Measurements from ENCODE around the gene SCFD1.

DNA sequence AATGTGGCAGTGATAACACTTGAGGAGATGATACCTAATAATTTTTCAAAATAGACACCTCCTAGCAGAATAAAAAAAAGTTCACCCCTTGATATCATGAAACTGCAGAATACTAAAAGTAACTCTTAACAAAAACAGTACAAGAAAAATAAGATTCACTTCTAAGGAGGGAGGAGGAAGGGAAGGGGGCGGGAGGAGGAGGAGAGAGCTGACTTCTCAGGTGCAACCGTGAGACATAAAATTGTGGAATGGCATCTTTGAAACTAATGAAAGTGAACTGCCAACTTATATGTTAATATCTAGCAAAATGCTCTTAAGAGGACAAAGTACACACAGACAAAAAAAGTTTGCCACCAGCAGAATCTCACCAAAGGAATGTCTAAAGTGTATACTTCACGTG lies 115.8 kb downstream of the SCFD1 start:
- TF ChIP-seq POLR2A (IDR thresholded peaks at IDR 0.05): no peak
- TF ChIP-seq, protein P1, sequence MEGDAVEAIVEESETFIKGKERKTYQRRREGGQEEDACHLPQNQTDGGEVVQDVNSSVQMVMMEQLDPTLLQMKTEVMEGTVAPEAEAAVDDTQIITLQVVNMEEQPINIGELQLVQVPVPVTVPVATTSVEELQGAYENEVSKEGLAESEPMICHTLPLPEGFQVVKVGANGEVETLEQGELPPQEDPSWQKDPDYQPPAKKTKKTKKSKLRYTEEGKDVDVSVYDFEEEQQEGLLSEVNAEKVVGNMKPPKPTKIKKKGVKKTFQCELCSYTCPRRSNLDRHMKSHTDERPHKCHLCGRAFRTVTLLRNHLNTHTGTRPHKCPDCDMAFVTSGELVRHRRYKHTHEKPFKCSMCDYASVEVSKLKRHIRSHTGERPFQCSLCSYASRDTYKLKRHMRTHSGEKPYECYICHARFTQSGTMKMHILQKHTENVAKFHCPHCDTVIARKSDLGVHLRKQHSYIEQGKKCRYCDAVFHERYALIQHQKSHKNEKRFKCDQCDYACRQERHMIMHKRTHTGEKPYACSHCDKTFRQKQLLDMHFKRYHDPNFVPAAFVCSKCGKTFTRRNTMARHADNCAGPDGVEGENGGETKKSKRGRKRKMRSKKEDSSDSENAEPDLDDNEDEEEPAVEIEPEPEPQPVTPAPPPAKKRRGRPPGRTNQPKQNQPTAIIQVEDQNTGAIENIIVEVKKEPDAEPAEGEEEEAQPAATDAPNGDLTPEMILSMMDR (IDR thresholded peaks at IDR 0.05): no peak
- TF ChIP-seq POLR2AphosphoS5 (IDR thresholded peaks at IDR 0.05): no peak
- TF ChIP-seq EP300 (IDR thresholded peaks at IDR 0.05): no peak
